Retinal pigment epithelial cell (primary cell): ENCODE measurements around the gene UBE2D2.

Experiments
- DNase-seq: peaks from one replicate; pipeline ENCODE4 v3.0.0-alpha.2; 2010; ENCODE audit warnings: low read depth
- H3K4me3 ChIP-seq: 2 replicates; pipeline ENCODE4 v1.5.1; 2011; ENCODE audit warnings: mild to moderate bottlenecking, low read length, control low read depth, moderate library complexity
- TF ChIP-seq, protein P1 (sequence below): conservative IDR thresholded peaks from 2 replicates; pipeline ENCODE4 v1.5.1; 2011; ENCODE audit warnings: low read depth, low read length, control low read depth, inconsistent platforms

The UBE2D2 gene

DNA sequence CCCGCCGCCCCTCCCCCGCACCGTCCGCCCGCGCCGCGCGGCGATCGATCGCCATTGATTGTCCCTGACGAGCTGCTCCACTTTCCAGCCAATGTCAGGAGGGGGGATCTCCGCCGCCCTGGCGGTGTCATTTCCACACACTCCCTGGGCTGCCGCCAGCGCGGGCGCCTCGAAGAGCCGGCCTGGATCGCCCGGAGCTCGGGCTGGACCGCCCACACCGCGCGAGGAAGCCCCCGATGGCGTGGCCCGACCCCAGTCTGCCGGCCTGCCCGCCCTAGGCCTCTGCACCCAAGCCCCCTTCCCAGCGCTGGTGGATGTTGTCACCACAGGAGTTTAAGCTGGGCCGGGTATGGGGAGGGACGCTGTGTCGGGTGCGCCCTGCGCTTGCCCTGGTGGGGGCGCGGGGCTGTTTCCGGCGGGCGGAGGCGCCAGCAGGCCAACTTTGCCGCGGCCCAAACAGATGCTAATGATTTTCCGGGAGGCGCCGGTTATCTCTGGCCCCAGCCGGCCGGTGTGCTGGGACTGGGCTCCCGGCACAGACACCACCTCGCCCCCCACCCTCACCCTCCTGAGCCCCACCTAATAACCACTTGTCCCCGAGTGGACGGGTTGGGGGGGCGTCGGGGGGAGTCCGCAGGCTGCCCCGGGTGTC lies 76.4 kb downstream of the UBE2D2 start:
- DNase-seq = no peak
- H3K4me3 ChIP-seq = peak overlapping the region; percentile 34
- TF ChIP-seq, protein P1, sequence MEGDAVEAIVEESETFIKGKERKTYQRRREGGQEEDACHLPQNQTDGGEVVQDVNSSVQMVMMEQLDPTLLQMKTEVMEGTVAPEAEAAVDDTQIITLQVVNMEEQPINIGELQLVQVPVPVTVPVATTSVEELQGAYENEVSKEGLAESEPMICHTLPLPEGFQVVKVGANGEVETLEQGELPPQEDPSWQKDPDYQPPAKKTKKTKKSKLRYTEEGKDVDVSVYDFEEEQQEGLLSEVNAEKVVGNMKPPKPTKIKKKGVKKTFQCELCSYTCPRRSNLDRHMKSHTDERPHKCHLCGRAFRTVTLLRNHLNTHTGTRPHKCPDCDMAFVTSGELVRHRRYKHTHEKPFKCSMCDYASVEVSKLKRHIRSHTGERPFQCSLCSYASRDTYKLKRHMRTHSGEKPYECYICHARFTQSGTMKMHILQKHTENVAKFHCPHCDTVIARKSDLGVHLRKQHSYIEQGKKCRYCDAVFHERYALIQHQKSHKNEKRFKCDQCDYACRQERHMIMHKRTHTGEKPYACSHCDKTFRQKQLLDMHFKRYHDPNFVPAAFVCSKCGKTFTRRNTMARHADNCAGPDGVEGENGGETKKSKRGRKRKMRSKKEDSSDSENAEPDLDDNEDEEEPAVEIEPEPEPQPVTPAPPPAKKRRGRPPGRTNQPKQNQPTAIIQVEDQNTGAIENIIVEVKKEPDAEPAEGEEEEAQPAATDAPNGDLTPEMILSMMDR = peak; percentile 21

DNA sequence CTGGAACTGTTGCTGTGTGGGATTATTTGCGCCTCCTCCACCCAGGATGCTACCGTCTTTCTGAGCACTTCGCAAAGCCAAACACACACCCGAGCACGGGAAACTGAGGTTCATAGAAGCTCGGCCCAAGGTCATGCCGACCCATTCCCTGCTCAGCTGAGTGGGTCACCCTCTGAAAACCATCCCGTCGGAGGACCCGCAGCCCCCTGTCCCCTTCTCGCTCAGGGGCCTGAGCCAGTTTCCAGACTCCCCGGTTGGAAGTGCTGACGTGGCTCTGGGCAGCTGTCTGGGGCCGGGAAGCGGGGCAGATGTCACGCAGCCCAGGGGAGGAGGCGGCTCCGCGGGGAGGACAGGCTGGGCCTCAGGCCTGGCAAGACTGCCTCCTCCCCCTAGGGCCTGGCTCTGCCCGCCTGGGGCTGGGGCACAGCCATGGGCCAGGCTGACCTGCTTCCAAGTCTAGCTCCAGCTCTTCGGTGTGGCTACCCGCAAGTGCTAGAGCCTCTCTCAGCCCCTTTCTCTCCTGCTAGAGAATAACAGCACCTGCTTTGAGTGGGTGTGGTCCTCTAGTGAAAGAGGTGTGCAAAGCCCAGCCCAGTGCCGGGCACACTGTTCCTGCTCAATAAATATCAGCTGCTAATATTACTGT lies 77.1 kb downstream of the UBE2D2 start:
- H3K4me3 ChIP-seq = peak overlapping the region; percentile 34
- TF ChIP-seq, protein P1 = no peak
- DNase-seq = no peak

DNA sequence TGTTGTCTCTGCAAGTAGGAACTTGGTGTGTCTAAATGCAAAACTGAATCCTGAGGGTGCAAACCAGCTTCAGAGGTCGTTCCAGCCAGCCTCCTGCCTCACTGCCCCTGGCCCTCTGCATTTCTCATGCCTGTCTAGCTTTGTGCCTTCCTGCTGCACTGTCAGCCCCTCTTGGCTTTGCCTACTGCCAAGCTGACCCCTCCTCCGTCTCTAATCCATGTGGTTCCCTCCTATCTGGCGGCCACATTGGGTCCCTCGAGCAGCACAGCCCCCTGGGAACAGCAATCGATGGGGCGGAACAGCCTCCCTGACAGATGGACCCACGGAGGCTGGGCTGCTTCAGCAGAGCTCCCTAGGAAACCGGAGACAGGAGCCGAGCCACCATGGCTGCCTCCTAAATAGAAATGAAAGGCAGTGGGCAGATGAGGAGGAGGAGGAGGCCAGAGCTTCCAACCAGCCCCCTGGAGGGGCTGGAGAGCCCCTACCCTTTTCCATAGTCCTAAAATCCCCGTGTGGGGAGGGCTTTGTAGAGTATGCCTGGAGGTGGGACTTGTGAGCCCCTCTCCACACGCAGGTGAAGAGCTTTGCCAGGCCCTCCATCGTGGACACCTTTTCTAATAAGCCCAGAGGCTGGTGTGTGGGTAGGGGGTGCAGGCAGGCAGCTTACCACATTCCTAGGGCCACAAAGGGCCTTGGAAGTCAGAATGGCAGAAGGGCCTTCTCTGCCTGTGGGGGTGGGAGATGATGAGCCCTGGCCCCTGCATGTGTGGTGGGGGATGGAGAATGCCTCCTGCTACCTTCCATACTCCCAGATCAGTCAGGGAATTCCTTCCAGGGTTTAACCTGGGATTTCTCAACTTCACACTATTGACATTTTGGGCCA lies 77.8 kb downstream of the UBE2D2 start:
- H3K4me3 ChIP-seq = no peak overlapping the region
- TF ChIP-seq, protein P1 = no peak
- no peak for DNase-seq

DNA sequence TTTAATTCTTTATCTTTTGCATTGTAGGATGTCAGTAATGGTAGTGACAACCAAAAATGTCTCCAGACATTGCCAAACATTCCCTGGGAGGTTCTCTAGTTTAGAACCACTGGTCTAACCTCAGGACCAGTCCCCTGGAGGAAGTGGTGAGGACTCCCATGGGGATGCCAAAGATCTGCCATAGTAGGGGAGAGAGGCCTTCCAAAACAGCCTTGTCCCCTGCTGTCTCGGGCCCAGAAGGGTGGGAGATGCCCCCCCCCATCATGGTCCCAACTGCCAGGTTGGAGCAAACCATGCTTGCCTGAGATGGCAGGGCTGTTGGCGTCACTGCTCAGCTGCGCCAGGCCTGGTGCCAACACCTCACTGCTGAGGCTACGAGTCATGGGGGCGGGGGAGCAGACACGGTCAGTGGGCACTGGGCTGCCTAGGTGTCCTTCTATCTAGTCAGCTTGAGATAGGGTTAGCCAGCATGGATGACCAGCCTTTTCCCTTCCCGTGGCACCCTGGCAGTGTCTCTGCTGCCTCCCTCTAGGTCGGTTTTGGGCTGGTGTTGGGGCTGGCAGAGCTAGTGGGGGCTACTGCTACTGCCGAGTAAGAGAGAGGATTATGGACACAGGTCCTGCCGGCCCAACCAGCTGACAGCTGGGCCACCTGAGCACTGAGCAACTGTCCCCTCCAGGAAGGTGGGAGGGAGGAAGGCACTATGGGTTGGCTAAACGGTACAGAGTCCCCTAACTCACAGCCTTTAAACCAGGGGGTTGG lies 78.7 kb downstream of the UBE2D2 start:
- H3K4me3 ChIP-seq = no peak overlapping the region
- no peak for DNase-seq

DNA sequence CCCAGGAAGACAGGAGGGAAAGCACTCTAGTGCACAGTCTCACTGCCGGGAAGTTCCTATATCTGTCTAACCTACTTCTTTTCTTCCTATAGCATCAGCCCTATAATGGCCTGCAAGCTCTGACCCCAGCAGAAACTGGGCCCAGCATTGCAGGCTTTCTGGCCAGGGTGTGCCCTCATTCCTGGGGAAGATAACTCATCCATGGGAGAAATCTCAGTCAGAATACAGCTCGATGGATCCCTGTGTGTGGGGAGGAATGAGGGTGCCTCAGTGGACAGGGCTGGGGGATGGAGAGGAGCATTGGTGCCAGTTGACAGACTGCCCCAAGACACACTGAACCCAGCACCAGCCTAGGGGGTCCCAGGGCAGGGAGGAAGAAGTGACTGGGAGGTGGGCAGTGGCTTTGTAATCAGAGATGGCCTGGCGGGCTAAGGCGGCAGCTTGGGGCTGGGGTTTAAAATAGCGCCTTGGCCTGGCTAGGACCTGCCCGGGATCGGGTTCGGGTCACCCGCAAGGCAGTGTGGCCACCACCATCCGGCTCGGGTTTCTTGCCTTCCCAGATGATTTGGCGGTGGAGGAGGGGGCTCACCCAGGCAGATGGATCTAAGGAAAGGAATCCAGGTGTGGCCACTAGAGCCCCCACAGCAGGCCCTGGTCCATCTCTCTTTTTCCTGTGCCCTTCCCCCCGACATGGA lies 79.4 kb downstream of the UBE2D2 start:
- TF ChIP-seq, protein P1 = no peak

More for the DNA sequence above, 78.7 kb downstream of the UBE2D2 start:
- TF ChIP-seq, protein P1 = no peak

DNA sequence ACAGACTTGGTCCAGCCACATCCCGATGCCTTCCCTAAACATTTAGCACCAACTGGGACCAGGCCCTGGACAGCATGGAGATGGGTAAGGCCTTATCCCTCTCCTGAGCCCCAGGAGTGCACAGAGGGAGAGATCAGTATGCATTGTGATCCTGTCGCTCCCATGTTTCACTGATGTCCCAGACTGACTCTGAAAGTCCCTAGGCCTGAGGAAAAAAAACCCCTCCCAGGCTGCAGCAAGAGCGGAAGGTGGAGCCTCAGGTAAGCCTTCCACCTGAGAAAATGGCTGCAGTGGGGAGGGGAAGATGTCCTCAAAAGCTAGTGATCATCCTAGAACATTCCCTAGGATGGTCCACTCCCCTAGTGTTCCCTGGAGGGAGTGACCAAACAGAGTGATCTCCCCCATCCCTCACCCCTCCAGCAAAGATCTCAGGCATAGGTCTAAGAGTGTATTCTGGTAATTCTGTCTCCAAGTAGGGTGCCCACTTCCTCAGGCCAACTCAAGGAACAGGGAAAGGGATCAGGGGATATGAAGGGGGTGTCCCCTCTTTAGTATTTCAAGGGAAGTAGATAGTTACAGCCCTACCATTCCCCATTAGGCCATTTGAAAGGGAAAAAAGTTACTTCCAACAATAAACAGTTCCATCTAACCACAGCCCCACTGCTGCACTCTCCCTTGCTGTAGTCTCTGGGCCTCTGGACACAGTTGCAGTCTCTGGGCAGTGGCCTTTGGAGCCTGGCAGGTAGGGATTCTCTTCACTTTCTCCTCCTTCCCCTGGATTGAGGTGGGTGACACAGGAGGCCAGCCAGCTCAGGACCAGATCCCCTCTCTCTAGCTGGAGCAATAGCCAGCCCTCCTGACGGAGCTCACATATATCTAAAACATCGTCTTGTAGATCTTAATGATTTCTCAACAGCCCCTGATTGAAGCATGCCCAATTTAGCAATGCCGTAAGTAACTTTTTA lies 80.3 kb downstream of the UBE2D2 start:
- no peak overlapping the region for H3K4me3 ChIP-seq
- TF ChIP-seq, protein P1 = no peak
- DNase-seq = no peak

More for the DNA sequence above, 79.4 kb downstream of the UBE2D2 start:
- DNase-seq = no peak
- no peak overlapping the region for H3K4me3 ChIP-seq
